HG02642 (cell line): ENCODE results near the gene CRIM1.
A peak's percentile ranks its signal among the peaks of the same experiment; 100 is the strongest.

Experiments used
- ATAC-seq: cut with Tn5 transposase; IDR thresholded peaks from one replicate; pipeline ENCODE4 v1.9.1; 2021; ENCODE audit warnings: mild to moderate bottlenecking; ENCODE audit not compliant: unreplicated experiment, poor library complexity

CRIM1 gene

GRCh38 chr2:36589230-36589630, 233.7 kb downstream of the CRIM1 start:
- no peak for ATAC-seq

GRCh38 chr2:36594849-36595248, 239.3 kb downstream of the CRIM1 start:
- no peak for ATAC-seq

DNA sequence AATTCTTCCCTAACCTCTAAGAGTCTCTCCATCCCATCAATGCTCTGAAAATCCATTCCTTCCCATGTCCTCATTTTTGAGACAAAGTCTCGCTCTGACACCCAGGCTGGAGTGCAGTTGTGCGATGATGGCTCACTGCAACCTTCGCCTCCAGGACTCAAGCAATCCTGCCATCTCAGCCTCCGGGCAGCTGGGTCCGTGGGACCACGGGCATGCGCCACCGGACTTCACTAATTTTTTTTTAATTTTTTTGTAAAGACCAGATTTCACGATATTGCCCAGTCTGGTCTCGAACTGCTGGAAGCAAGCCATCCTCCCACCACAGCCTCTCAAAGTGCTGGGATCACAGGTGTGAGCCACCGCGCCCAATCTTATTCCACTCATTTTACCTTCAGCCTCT, 240.8 kb downstream of the CRIM1 start:
- no peak for ATAC-seq

DNA sequence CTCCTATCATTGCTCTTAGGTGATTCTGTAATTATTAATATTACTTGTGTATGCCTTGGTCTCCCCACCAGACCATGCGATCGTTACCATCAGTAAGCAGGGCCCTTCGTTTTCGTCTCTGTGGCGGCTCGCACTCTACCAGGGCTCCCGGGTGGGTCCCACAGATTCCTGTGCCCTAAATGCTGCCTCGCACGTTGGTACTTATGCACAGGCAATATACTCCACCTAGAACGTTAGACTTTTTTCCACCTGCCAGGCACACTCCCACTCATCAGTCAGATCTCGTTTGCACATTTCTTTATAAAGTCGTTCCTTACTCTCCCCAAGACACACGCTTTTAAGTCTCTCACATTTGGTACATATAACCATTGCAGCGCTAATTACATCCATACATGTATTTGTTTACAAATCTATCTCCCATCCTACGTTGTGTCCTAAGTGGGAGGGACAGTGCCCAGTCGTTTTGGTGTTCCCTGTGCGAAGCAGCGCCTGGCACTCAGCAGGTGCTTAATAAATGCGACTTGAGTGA, 241.5 kb downstream of the CRIM1 start:
- no peak for ATAC-seq

- peak; percentile 99 for ATAC-seq
These were observed 242.2 kb downstream of the CRIM1 start, which contains the start of gene FEZ2 for GRCh38 chr2:36597532-36598377. Gene FEZ2, minus strand, starts transcription at chr2:36598168. Its CDS starts 26 bp downstream, at chr2:36598142.
